22Rv1 (cell line): ENCODE results near the gene PPP1R12B.
"Not testable (repeated sequence)": the region's sequence is repeated elsewhere in the genome, so short reads cannot be mapped to it uniquely, and the experiment has no call there.

Source experiments
- ZFX ChIP-seq: fragments of 450-650 bp; IDR thresholded peaks from 2 replicates; pipeline ENCODE4 v1.6.1; 2017; ENCODE audit warnings: antibody characterized with exemption, borderline replicate concordance
- TF ChIP-seq, protein P1 (sequence below): fragments of 450-650 bp; IDR thresholded peaks from 2 replicates; pipeline ENCODE4 v1.5.1; 2017; ENCODE audit warnings: mild to moderate bottlenecking

GRCh38 chr1:202417762-202418201 is 69.3 kb downstream of the PPP1R12B start:
- TF ChIP-seq, protein P1, sequence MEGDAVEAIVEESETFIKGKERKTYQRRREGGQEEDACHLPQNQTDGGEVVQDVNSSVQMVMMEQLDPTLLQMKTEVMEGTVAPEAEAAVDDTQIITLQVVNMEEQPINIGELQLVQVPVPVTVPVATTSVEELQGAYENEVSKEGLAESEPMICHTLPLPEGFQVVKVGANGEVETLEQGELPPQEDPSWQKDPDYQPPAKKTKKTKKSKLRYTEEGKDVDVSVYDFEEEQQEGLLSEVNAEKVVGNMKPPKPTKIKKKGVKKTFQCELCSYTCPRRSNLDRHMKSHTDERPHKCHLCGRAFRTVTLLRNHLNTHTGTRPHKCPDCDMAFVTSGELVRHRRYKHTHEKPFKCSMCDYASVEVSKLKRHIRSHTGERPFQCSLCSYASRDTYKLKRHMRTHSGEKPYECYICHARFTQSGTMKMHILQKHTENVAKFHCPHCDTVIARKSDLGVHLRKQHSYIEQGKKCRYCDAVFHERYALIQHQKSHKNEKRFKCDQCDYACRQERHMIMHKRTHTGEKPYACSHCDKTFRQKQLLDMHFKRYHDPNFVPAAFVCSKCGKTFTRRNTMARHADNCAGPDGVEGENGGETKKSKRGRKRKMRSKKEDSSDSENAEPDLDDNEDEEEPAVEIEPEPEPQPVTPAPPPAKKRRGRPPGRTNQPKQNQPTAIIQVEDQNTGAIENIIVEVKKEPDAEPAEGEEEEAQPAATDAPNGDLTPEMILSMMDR, result not testable (repeated sequence)
- TF ChIP-seq ZFX, result not testable (repeated sequence)
